ENCODE results near the gene RAPGEF5. TPM values are rescaled to one million over a fixed set of nuclear protein-coding genes. Genes with fewer than 3 reads are reported as not detected.

Gene RAPGEF5
- total and polyA plus RNA-seq, 2 donors (not counting 3 experiments of a cell fraction or from before 2014, with no cell fraction given) = 10.0 to 43.2 TPM

DNA sequence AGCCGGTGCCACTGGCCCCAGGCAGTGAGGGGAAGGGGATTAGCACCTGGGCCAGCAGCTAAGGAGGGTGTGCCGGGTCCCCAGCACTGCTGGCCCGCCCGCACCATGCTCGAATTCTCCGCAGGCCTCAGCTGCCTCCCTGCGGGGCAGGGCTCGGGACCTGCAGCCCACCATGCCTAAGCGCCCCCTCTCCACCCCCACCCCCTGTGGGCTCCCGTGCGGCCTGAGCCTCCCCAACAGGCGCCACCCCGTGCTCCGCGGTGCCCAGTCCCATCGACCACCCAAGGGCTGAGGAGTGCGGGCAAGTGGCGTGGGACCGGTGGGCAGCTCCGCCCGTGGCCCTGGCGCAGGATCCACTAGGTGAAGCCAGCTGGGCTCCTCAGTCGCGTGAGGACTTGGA lies 266.4 kb downstream of the RAPGEF5 start:
- Histone ChIP-seq H3K27me3 (ENCODE audit: control insufficient read depth in 2 of 2, insufficient read depth in 2 of 2, low read length in 2 of 2) (peaks cover 10 to 11% of the 10 kb centered on the region in 2 experiments), H4K20me1 (replicated peaks; ENCODE audit: control insufficient read depth, extremely low read depth, insufficient read depth, low read length) (no peaks in the 10 kb centered on the region), H3K27ac (ENCODE audit: insufficient read depth, low read depth, low read length) (no peak overlapping the region), H3K79me2 (ENCODE audit: control insufficient read depth, insufficient read depth, low read length) (no peaks in the 10 kb centered on the region), H3K4me2 (ENCODE audit: insufficient read depth, low read length) (no peak overlapping the region), H3K9me3 (replicated peaks; ENCODE audit: control insufficient read depth, insufficient read depth, low read length) (no peaks in the 10 kb centered on the region), H3K4me3 (replicated peaks in 1 of 3; ENCODE audit: insufficient read depth in 1 of 3, low read depth in 1 of 3, low read length in 3 of 3) (no peak overlapping the region), H3K9ac (replicated peaks; ENCODE audit: extremely low read depth, insufficient read depth, low read length) (no peak overlapping the region), H2AFZ (ENCODE audit: low read depth, low read length) (no peak overlapping the region), H3K9me1 (replicated peaks; ENCODE audit: control insufficient read depth, extremely low read depth, insufficient read depth, low read length) (no peaks in the 10 kb centered on the region), H3K36me3 (ENCODE audit: control insufficient read depth in 2 of 2, extremely low read depth in 1 of 2, insufficient read depth in 2 of 2, low read length in 2 of 2) (no peaks in the 10 kb centered on the region), H3K4me1 (ENCODE audit: control insufficient read depth, extremely low read depth, insufficient read depth, low read length) (peaks cover 9% of the 10 kb centered on the region)
- ChIA-PET CTCF (interaction anchor here (2.0 kb wide), 1 partner anchor 8 kb away, joined by 16 read pairs; no protein-coding TSS in a partner anchor), POLR2A (no interaction called here)
- dilution Hi-C loops (cut with MboI; ENCODE audit: extremely low pct_ligation_motif_present, low sequenced_read_pairs) = no loop called here
- FAIRE-seq (no peak), DNase-seq (ENCODE audit: low read depth, low spot score) (no peak)
- no TSS peak for BruUV-seq (replicated peaks)
- intact Hi-C loops (cut with micrococcal nuclease) = no loop called here
- no peak for TF ChIP-seq JUN (IDR thresholded peaks at IDR 0.05; ENCODE audit: borderline replicate concordance, insufficient read depth, insufficient read length, low read depth)
- TF ChIP-seq, protein P1, sequence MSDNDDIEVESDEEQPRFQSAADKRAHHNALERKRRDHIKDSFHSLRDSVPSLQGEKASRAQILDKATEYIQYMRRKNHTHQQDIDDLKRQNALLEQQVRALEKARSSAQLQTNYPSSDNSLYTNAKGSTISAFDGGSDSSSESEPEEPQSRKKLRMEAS (IDR thresholded peaks at IDR 0.05; ENCODE audit: insufficient read depth, insufficient read length) = no peak
- TF ChIP-seq POLR2AphosphoS5 (IDR thresholded peaks at IDR 0.05; ENCODE audit: insufficient read depth, low read depth, low read length) = no peak
- TF ChIP-seq POLR2A (IDR thresholded peaks at IDR 0.05; ENCODE audit: low read depth, low read length) = no peak
- no peak for TF ChIP-seq CTCF (IDR thresholded peaks at IDR 0.05; ENCODE audit: extremely low read depth in 1 of 2, insufficient read depth in 1 of 2, low read depth in 1 of 2, low read length in 2 of 2)
- TF ChIP-seq MYC (IDR thresholded peaks at IDR 0.05; ENCODE audit: low read depth, low read length) = no peak
- no peak for TF ChIP-seq FOS (IDR thresholded peaks at IDR 0.05; ENCODE audit: borderline replicate concordance, insufficient read depth, low read length)
- no peak for TF ChIP-seq EZH2 (IDR thresholded peaks at IDR 0.05; ENCODE audit: borderline replicate concordance, low read depth, low read length, severe bottlenecking)
- no peak for TF ChIP-seq GATA2 (IDR thresholded peaks at IDR 0.05; ENCODE audit: insufficient read depth, insufficient read length, low read depth, low read length)

All from endothelial cell of umbilical vein (primary cell).